GM18502 (cell line): ENCODE data around the gene TASP1.
"Not testable (repeated sequence)": the region's sequence is repeated elsewhere in the genome, so short reads cannot be mapped to it uniquely, and the experiment has no call there.

Experiments used
- ATAC-seq: cut with Tn5 transposase; IDR thresholded peaks from one replicate; pipeline ENCODE4 v1.9.1; 2021; ENCODE audit warnings: mild to moderate bottlenecking; ENCODE audit not compliant: unreplicated experiment, poor library complexity

TASP1 gene

GRCh38 chr20:13638496-13639149, at the start of gene TASP1:
Gene TASP1 (minus strand): TSS chr20:13638932. CDS start chr20:13630078, 8,854 bp downstream.
- peak; percentile 100 for ATAC-seq

GRCh38 chr20:13687815-13688214, 49.1 kb upstream of the TASP1 start:
- ATAC-seq, result no peak

- ATAC-seq, result no peak
Measured at GRCh38 chr20:13685623-13686022, 46.9 kb upstream of the TASP1 start.

- peak; percentile 76 for ATAC-seq
Measured at GRCh38 chr20:13684566-13685222, 46.0 kb upstream of the TASP1 start.

- no peak for ATAC-seq
Measured at GRCh38 chr20:13683833-13684232, 45.1 kb upstream of the TASP1 start.

GRCh38 chr20:13681248-13682125, 42.8 kb upstream of the TASP1 start:
- peak; percentile 87 for ATAC-seq

GRCh38 chr20:13678944-13679343, 40.2 kb upstream of the TASP1 start:
- no peak for ATAC-seq

- ATAC-seq, result no peak
Measured at GRCh38 chr20:13677241-13677640, 38.5 kb upstream of the TASP1 start.

- no peak for ATAC-seq
Measured at GRCh38 chr20:13676682-13677081, 38.0 kb upstream of the TASP1 start.

- ATAC-seq, result no peak
Measured at GRCh38 chr20:13672690-13673089, 34.0 kb upstream of the TASP1 start.

- ATAC-seq, result no peak
Measured at GRCh38 chr20:13671916-13672378, 33.2 kb upstream of the TASP1 start.

- ATAC-seq, result no peak
Measured at GRCh38 chr20:13671512-13671911, 32.8 kb upstream of the TASP1 start.

GRCh38 chr20:13670160-13670559, 31.4 kb upstream of the TASP1 start:
- ATAC-seq, result no peak

- ATAC-seq, result no peak
Measured at GRCh38 chr20:13665709-13666395, 27.1 kb upstream of the TASP1 start.

- ATAC-seq, result no peak
Measured at GRCh38 chr20:13661070-13661685, 22.4 kb upstream of the TASP1 start.

GRCh38 chr20:13659288-13659687, 20.6 kb upstream of the TASP1 start:
- ATAC-seq, result peak; percentile 96

- not testable (repeated sequence) for ATAC-seq
Measured at GRCh38 chr20:13658060-13658459, 19.3 kb upstream of the TASP1 start.

- ATAC-seq, result no peak
Measured at GRCh38 chr20:13656721-13657368, 18.1 kb upstream of the TASP1 start.

GRCh38 chr20:13654463-13655023, 15.8 kb upstream of the TASP1 start:
- ATAC-seq, result no peak
